OCI-LY3 (cell line): ENCODE results near the gene SH3PXD2A.

Experiments used
- EZH2phosphoT487 ChIP-seq: fragments of 200-600 bp; shearing (Covaris generic); IDR thresholded peaks from 2 replicates; pipeline ENCODE4 v1.6.1; 2018; ENCODE audit warnings: antibody characterized with exemption, mixed run types, low read depth
- TF ChIP-seq, protein P1 (sequence below): fragments of 200-600, 300-600 bp; sonication (generic); IDR thresholded peaks from 2 replicates; pipeline ENCODE4 v1.5.1; 2014; ENCODE audit warnings: antibody characterized with exemption, low read length, low read depth

- TF ChIP-seq, protein P1, sequence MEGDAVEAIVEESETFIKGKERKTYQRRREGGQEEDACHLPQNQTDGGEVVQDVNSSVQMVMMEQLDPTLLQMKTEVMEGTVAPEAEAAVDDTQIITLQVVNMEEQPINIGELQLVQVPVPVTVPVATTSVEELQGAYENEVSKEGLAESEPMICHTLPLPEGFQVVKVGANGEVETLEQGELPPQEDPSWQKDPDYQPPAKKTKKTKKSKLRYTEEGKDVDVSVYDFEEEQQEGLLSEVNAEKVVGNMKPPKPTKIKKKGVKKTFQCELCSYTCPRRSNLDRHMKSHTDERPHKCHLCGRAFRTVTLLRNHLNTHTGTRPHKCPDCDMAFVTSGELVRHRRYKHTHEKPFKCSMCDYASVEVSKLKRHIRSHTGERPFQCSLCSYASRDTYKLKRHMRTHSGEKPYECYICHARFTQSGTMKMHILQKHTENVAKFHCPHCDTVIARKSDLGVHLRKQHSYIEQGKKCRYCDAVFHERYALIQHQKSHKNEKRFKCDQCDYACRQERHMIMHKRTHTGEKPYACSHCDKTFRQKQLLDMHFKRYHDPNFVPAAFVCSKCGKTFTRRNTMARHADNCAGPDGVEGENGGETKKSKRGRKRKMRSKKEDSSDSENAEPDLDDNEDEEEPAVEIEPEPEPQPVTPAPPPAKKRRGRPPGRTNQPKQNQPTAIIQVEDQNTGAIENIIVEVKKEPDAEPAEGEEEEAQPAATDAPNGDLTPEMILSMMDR, result no peak
- TF ChIP-seq EZH2phosphoT487, result no peak
These were observed 141.0 kb downstream of the SH3PXD2A start for GRCh38 chr10:103714232-103714891.
